Activated CD4-positive, CD25-positive, alpha-beta regulatory T cell (primary cell): ENCODE results near the gene C10orf53.

Source experiments
- DNase-seq, 4 experiments: peaks; one replicate each; lab custom pipeline; 2025; lab: John Stamatoyannopoulos, UW

Gene C10orf53

DNA sequence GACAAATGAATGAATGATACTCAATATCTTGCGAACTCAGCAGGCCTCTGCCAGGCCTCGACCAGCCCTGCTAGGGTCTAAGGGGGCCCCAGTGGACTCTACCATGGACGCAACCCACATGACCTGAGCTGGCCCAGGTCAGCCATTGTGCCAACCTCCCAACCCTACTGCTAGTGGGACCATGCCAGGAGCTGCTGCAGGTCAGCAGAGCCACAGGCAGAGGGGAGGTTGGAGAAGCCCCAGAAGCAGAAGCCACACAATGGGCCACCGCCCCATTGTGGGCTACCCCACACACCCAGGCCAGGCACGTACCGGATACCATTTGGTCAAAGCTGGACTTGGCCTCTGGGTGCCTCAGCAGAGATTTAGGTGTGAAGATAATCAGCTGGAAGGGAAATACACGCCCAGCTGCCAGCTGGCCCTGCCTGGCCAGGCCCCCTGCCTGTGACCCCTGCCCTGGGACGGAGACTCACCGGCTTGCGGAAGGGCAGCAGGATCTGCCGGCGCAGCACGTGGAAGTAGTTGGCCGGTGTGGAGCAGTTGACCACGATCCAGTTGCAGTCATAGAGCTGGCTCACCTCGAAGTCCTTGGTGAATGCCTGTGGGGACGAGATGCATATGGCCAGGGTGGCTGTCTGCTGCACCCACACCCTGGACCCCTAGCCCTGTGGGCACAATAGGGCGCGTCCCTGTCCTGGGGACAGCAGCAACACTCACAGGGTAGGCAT, 58.2 kb downstream of the C10orf53 start:
- DNase-seq = no peak

DNA sequence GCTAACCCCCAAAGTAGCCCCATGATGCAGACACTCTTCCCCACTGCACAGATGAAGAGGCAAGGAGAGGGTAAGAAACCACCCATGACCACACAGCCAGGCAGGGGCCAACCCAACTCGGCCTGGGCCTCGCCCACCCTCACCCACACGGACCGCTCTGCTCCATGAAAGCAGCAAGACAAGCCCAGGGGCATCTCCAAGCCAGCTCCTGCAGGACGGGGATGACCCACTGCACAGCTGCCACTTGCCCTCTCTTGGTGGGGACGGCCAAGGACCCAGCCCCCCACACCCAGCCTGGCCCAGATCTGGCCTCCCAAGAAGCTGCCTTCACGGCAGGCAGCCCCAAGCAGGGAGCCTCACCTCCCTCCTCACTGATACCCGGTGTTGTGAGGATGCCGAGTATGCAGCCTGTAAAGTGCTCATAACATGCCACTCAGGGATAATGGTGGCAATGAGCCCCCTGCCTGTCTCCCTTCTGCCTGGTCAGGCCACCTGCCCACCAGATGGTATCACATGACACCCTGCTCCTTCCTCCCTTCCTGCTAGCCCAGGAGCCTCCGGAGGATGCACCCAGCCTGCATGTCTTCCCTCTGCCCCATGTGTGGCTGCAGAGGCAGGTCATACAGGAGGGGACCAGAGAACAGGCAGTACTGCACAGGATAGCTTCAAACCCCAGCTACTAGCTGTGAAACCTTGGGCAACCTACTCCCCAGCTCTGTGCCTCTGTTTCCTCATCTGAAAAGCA, 59.3 kb downstream of the C10orf53 start:
- no peak for DNase-seq

DNA sequence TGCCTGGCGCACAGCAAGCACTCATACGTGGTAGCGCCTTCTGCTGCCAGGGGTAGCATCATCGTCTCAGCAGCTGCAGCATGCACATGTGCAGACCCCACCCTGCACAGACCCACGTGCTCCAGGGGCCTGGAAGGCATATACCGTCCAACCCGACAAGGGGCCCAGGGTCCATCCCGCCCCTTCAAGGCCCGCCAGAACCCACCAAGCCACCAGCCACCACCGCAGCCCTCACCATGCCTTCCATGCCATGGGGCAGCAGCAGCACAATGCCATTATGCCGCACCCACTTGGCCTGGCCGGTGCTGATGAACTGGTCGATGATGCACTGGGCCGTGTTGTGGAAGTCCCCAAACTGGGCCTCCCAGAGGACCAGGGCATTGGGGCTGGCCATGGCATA, 60.0 kb downstream of the C10orf53 start:
- no peak for DNase-seq

DNA sequence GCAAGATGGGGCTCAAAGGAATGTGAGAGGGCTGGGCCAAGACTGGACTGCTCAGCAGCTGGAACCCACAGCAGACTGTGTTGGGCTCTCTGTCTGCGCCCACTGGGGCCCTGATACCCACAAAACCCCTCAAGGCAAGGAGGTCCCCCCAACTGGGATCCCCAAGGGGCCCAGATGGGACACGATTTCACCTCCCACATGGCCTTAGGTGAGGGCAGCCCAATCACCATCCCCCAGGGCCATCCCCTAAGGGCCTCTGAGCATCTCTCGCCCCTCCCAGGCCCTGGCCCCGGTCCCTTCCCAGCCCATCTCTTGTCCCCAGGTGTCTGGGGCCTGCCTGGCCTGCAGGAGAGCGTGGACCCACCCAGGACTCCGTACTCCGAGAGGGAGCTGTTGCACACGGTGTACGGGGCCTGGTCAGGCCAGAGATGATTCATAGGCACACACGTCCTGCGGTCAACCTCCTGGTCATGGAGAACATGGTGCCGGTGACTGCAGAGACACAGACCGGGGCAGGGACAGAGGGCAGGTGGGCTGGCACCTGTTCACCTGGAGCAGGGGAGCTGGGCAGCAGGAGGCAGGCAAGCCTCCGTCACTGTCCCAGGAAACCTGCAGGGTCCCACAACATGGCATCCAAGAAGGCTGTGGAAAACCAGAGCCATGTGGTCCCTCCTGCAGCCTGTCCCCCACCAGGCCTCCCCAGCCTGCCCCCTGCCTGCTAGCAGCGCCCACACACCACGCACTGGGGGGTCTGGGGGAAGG, 61.1 kb downstream of the C10orf53 start:
- no peak for DNase-seq

DNA sequence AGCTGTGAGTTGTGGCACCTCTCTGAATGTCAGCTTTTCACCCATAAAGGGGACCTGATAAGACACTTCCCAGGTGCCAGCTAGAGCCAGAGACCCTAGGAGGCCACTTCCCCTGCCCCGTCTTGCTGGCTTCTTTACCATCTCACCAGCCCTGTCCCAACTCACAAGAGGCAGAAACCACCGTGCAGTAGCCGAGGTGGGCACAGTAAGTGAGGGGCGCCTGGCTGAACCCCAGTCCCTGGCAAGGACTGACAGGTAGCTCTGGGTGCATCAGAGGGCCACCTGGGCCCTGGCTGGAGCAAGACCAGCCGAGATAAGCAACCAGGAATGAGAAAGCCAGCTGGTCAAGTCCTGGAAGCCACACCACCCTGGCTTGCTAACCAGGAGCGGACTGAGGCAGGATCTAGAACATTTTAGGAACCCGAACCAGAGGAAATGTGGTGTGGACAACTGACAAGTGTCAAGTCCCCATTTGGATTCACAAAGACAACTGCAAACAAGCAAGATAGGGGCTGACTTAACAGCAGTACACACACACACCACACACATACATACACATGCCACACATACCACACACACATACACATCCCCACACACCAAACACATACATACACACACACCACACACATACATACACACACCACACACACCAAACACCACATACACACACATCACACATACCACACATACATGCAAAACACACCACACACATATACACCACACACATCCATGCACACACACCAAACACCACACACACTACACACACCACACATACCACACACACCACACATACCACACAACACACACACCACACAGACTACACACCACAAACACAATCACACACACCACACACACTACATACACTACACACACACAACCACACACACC, 61.9 kb downstream of the C10orf53 start:
- DNase-seq = no peak

DNA sequence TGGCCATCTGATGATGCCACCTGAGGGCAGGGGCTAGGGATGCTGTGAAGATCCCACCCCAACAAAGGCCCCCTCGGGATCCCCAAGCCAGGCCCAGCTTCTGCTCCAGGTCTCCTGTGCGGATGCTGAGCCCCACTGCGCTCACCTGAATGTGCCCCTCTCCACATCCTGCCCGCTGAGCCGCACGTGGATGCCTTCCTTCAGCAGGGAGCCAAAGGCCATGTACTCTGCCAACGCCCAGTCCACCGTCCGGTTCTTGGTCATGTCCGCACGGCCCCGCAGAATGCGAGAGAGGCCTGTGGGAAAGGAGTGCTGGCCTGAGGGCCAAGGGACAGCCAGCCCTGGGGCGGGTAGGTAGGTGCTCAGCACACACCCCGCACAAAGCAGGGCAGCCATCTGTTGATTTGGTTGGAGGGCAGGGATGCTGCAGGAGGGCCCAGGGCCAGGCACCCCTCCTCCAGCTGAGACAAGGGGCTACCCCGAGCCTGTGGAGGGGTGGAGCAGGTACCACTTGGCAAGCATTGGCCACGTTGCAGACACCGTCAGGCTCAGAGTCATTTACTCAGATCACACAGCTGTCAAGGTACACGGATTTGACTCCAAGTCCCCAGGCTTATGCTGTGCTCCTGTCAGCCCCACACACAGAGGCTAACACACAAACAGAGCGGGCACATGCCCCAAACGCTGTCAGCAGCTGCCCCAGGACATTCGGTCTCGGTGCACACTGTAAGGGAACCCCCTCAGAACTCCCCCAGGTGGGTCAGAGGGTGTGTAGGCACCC, 63.4 kb downstream of the C10orf53 start:
- no peak for DNase-seq

DNA sequence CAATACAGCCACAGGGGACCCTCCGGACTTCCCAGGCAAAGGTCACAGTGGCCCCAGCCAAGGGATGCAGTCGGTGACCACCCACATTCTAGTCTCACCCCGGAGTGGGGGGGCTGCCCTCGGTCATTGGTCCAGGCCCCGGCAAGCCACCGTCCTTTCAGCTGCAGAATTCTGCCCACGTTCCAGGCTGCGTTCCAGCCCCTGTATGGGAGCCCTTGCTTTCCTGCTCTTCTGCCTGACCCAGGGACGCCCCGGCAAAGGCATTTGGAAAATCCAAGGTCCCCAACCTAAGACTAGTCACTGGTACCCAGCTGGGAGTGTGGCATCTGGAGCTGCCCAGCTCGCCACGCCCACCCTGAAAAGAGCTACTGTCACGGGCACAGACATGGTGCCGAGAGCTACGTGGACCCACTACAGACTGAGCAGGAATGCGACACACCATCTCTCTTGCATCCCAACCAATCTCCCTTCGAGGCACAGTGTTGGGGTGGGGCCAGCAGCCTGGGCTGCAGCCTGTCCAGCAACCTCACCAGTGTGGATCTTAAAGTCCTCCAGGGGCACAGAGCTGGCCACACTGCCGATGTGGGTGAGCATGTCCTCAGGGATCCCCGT, 64.1 kb downstream of the C10orf53 start:
- DNase-seq = no peak

DNA sequence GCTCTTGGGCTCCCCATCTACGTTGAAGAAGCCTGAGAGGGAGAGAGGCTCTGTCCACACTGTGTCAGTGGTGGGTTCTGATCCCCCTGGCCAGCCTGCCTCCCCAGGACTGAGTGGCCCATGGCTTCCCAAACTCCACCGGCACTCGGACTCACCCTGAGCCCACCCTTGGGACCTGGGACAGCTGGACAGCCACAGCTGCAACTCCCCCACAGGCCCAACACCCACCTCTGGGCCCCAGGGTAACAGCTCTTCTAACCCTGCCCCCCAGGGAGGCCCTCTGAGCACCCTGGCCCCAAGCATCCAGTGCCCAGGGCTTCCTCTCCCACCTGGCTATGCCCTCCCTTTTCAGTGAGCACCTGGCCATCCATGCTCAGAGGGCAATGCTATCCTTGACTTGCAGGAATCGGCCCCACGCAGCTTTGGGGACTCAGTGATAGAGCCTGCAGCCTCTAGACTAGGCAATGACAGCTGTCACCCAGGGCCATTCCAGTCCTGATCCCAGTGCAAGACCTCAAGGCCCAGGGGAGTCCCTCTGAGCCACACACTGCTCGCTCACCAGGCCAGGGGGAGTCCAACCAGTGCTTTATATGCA, 64.7 kb downstream of the C10orf53 start:
- DNase-seq = no peak

DNA sequence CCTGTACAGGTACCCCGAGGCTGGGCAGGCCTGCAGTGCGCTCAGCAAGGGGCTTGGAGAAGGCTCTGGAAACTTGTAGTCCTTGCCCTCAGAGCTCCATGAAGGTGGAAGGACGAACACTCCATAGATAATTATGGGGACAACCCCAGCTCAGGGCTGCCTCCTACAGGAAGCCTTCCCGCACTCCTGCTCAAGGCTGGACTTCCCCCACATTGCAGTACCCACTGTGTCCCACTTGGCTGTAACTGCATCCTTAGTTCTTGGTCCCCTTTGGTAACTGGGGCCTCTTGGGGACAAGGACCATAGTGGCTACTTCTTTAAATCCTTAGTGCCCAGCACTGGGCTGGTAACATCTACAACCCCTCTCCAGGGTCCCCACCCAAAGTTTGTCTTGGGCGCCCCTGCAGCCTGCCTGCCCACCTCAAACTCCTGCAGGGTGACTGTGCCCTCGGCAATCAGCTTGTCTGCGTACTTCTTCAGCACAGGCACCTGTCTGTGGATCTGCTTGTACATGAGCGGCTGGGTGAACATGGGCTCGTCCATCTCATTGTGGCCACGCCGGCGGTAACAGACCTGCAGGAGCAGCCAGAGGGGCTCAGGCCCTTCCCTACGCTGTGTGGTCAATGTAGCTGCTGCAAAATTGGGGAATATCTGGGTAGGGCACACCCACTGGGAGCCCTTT, 65.6 kb downstream of the C10orf53 start:
- DNase-seq = no peak

DNA sequence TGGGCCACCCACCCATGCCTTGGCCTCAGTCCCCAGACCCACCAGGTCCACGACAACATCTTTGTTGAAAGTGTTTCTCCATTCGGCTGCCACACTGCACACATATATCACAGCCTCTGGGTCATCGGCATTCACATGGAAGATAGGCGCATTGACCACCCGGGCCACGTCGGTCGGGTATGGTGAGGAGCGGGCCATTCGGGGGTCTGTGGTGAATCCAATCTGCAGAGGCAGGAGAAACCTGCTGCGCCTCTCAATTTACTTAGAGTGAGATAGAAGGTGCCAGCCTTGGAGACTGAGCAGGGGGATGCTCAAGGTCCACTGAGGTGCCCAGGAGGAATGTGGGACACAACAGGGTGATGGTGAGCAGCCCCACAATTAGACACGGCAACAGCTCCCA, 66.3 kb downstream of the C10orf53 start:
- no peak for DNase-seq

DNA sequence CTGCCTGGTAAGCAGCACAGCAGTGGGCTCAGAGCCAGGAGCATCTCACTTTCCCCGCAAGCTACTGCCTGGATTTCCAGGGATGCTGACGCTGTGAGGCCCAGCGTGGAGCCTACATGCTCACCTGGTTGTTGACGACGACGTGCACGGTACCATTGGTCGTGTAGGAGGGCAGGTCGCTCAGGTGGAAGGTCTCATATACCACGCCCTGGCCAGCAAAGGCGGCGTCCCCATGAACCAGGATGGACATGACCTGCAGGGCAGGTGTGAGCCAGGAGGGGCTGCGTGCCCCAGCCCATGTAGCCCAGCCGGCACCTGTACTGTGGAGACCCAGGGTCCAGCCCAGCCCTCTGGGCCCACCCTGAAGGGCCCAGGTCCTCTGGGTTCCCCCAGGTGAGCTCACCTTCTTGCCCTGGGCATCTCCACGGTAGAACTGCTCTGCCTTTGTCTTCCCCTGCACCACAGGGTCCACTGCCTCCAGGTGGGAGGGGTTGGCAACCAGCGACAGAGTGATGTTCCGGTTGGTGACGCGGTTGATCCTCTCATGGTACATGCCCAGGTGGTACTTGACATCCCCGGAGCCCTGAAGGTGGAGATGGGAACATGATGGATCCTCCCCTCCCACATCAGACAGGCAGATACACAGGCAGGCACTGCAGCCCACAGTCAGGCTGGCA, 67.3 kb downstream of the C10orf53 start:
- DNase-seq = no peak
